HK-2 (cell line): ENCODE data around the gene SYNGAP1.
"Not testable (repeated sequence)": the region's sequence is repeated elsewhere in the genome, so short reads cannot be mapped to it uniquely, and the experiment has no call there.

Source experiments
- DNase-seq: peaks from one replicate; pipeline ENCODE4 v3.0.0-alpha.2; 2018; ENCODE audit not compliant: unreplicated experiment

Gene SYNGAP1

DNA sequence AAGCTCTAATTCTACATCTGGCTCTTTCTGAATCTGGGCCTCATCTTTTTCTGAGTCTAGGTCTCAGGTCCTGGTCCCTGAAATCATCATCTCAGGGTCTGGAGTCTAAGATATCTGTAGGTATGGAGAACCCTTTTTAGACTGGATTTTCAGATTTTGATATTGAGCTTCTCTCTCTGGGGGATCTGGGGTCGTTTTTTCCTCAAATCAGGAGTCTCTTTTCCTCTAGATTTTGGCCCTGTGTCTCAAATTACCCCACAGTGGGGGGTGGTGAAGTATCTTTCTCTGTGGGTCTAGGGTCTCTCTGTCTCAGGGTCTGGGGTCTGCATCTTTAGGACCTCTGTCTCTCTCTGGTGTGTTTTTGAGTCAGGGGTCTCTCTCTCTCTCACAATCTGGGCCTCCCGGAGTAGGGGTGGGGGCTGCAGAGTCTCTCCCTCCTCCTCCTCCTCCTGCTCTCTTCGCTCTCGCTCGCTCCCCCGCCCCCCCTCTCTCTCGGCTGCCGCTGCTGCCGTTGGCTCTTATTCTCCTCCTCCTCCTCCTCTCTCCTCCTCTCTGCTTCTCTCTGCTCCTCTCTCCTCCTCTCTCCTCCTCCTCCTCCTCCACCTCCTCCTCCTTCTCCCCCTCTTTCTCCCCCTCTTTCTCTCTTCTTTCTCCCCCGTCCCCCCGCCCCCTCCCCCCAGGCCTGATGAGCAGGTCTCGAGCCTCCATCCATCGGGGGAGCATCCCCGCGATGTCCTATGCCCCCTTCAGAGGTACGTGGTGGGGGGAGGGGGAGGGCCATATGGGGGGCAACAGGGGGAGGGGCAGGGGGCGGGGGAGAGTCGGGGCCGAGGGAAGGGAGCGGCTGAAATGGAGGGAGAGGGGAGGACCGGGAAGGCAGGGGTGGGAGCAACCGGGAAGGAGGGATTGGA lies at the start of gene SYNGAP1:
Gene SYNGAP1, plus strand, starts transcription at position 486 of the 911 bp plus-strand sequence. Its CDS starts 200 bp downstream, at position 686.
- DNase-seq, result no peak

DNA sequence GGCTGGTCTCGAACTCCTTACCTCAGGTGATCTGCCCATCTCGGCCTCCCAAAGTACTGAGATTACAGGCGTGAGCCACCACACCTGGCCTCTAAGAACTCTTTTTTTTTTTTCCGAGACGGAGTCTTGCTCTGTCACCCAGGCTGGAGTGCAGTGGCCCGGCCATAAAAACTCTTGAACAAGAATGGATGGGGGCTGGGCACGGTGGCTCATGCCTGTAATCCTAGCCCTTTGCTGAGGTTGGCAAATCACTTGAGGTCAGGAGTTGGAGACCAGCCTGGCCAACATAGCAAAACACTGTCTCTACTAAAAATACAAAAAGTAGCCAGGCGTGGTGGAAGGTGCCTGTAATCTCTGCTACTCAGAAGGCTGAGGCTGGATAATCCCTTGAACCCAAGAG lies 48.0 kb upstream of the SYNGAP1 start:
- DNase-seq, result not testable (repeated sequence)

DNA sequence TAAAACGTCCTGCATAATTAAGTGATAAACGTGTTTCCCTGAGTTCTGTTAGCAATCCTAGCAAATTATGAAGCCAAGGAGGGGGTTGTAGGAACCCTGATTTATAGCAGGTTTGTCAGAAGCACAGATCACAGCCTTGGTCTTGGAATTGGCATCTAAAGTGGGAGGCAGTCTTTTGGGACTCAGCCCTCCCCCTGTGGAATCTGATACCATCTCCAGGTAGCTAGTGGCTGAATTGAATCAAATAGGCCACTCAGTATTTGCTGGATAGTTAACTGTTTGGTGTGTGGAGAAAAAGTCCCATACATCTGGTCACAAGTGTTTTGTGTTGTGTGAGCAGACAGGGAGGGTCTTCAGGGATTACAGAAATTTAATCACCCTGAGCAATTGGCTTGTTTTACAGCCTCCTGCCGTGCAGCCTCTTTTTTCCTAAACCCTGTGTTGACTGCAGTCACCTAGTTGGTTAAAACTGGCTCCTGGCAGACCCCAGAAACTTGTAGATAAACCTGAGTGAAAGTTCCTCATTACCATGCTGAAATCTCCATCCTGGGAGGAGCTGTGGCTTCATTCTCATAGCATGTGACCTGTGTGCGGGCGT lies 47.2 kb upstream of the SYNGAP1 start:
- DNase-seq, result no peak

DNA sequence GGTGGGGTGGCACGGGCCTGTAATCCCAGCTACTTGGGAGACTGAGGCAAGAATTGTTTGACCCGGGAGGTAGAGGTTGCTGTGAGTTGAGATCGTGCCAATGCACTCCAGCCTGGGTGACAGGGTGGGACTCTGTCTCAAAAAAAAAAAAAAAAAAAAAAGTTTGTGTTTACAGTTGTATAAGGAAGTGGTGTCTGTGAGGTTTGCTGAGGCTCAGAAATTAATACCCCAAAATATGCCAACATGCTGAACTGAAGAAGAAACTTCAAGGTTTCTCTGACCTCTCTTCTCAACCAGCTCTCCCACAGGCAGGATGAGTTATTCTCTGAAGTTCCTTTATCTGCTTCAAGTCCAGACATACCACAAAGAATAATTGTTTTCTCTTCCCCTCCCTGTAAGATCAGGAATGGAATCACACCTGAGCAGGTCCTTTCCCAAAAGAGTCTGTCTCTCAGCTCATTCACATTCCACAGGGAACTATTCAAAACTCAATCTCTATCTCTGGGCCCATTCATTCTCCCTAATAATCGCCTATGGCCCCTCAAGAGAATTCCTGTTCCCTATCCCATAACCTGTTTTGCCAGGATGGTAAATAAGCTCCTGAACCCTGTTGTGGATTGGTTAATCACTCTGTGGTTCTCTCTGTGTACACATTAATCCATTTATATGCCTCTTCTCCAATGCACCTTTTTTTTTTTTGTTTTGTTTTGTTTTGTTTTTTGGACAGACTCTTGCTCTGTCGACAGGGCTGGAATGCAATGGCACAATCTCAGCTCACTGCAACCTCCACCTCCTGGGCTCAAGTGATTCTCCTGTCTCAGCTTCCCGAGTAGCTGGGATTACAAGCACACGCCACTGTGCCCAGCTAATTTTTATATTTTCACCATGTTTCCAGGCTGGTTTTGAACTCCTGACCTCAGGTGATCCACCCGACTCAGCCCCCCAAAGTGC lies 45.6 kb upstream of the SYNGAP1 start:
- no peak for DNase-seq

DNA sequence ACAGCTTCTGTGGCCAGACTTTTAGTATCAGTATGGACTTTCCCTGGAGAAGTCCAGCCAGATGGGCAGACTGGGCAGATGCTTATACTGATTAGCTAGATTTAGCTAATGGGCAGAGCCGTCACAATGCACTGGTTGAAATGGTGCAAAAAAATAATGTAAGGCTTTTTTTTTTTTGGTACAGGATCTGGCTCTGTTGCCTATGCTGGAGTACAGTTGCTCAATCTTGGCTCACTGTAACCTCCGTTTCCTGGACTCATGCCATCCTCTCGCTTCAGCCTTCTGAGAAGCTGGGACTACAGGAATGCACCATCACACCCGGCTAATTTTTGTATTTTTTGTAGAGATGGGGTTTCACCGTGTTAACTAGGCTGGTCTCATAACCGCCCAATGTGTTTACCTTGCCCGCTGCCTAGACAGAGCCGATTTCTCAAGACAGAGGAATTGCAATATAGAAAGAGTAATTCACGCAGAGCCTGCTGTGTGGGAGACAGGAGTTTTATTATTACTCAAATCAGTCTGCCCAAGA lies 44.7 kb upstream of the SYNGAP1 start:
- DNase-seq, result peak; percentile 45

DNA sequence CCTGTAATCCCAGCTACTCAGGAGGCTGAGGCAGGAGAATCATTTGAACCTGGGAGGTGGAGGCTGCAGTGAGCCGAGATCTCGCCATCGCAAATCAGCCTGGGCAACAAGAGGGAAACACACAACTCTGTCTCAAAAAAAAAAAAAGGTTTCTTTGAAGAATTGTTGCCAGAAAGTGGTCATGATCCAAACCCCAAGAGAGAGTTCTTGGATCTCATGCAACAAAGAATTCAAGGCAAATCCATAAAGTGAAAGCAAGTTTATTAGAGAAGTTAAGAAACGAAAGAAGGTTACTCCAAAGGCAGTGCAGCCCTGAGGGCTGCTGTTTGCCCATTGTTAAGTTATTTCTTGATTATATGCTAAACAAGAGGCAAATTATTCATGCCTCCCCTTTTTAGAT lies 42.7 kb upstream of the SYNGAP1 start:
- DNase-seq, result no peak

DNA sequence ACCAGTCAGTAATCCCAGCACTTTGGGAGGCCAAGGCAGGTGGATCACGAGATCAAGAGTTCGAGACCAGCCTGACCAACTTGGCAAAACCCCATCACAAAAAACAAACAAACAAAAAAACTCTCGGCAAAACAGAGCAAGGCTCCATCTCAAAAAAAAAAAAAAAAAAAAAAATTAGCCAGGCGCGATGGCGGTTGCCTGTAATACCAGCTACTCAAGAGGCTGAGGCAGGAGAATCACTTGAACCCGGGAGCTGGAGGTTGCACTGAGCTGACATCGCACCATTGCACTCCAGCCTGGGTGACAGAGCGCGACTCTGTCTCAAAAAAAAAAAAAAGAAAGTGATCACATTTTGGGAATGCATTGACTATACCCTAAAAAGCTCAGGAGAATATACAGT lies 40.7 kb upstream of the SYNGAP1 start:
- not testable (repeated sequence) for DNase-seq

DNA sequence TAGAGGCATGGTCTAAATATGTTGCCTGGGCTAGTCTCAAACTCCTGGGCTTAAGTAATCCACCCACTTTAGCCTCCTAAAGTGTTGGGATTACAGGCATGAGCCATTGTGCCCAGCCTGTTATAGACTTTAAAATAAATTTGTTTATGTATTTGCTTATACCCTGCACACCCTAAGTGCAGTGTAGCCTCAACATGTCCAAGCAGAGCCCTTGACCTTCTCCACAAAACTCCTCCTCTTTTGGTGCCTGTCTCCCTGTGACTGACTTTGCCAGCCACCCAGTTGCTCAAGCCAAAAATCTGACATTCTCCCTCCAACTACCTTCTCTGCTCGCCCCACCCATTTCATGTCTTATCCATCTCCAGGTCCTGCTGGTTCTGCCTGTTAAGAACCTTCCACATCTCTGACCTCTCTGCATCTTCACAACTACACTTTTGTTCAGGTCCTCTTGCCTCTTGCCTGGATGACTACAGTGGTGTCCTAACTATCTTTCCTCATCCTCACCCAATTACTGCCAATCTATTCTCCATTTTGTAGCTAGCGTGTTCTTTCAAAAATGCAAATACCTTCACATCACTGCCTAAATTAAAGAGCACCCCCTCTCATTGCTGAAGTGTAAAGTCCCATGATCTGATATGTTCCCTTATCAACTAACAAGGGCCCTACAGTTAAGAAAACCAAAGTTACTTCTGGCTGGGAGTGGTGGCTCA lies 39.4 kb upstream of the SYNGAP1 start:
- DNase-seq, result no peak

DNA sequence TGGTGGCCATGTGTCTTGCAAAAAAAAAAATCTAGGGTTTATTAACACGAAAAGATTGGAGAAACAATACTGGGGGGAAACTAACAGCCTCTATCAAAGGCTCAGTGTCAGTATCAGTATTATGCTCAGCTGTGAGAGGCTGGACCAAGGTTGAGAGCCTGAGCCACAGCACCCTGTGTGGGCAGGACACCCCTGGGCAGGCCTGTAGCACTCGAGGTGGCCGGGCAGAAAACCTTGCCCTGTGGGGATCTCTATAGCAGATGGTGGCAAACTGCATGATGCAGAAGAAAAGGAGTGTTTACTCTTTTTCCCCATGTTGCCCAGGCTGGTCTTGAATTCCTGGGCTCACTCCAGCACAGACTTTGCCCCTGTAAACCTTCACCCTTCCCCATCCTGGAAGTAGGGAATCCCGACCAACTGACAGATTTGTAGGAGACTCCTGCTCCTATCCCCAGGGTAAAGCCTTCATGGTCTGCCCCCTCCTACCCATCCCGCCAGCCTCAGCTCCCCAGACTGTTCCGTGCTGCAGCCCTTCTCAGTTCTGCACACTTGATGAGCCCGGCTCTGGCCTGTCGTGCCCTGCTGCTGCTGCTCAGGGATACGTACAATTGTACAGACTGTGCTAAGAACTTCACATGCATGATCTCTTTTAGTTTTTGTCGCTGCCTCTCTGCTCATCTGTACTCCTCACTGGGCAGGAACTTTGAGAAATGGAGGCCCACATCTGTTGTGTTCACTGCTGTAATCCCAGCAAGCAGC lies 36.3 kb upstream of the SYNGAP1 start:
- DNase-seq, result no peak

DNA sequence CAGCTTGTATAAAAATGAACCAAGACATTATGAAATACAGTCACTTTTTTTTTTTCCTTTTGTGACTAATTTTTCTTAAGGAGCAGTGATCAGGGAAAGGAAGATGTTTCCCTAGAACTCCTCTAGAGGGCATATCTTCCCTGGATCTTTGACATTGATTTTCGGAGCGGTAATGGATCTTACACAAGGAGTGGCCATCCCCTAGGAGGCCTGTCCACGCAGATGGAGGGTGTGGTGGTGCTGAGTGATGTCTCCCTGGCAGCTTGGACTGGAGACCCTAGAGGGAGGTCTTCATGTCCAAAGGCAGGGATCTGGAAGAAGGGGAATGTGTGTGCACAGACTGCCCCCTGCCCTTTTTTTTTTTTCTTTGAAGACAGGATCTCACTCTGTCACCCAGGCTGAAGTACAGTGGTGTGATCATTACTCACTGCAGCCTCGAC lies 35.3 kb upstream of the SYNGAP1 start:
- no peak for DNase-seq

DNA sequence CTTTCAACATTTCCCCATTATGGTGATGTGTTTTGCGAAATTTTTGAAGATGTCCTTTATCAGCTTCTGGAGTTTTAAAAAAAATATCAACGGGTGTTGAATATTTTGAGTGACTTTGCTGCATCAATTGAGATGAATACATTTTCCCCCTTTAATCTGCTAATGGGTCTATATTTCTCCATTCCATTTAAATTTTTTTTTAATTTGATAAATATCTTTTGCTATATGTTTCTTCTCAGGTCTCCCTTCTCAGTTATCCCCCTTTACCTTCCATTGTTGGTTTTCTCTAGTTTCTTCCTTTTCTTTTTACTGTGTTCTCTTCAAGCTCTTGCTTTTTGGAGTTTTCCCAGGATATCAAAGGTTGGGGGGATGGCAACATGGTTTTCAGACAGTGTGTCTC lies 29.7 kb upstream of the SYNGAP1 start:
- no peak for DNase-seq

DNA sequence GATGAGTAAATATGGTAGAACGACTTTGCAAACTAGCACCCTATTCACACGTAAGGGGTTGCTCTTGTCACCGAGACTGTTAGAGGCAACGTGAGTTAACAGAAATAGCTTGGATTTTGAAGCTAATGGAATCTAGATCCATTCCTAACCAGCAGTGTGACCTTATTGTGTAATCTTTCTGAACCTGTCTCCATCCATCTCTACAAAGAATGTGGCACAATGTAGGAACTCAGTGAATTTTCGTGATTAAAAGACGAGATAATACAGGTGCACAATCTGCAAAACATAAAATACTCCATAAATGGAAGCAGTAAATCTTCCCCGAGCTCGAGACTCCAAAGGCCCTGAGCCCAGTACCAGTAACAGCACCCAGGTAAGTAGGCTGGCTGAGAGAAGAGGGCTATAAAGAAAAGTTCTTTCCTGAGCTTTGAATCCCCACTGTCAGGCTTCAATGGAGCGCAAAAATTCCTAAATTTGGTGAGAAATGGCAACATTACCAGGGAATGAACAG lies 29.0 kb upstream of the SYNGAP1 start:
- DNase-seq, result no peak

DNA sequence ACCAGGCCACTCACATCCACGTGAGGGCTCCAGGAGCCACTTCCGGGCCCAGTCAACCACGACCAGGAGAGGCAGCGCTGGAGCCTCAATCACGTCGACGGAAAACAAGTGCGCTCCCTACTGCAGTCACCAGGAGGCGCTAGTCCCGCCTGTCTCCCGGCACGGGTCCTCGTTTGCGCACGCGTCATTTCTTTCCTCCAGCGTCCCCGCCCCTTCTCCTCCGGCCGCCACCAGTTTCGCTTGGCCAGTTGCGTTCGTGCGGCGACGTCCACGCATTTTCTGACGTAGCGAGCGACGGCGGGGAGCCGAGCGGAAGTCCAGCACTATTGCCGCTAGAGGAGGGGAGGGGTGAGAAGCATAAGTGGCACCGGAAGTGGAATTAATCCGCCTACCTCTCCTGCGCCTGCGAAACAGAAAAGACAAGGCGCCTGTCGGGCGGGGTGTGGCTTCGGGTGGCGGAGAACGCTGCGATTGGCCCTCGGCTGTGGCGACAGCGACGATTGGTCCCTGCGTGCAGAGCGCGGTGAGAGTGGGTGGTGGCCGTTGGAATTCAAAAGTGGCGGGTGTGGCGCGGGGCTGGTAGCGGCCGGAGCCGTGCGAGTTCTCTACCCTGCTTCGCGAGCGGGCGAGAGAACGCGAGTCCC lies 28.5 kb upstream of the SYNGAP1 start, which contains the start of gene KIFC1:
Gene KIFC1, plus strand, starts transcription at position 546 of the 644 bp plus-strand sequence. CDS start 163 bp downstream, outside the sequence.
- peak; percentile 100 for DNase-seq

DNA sequence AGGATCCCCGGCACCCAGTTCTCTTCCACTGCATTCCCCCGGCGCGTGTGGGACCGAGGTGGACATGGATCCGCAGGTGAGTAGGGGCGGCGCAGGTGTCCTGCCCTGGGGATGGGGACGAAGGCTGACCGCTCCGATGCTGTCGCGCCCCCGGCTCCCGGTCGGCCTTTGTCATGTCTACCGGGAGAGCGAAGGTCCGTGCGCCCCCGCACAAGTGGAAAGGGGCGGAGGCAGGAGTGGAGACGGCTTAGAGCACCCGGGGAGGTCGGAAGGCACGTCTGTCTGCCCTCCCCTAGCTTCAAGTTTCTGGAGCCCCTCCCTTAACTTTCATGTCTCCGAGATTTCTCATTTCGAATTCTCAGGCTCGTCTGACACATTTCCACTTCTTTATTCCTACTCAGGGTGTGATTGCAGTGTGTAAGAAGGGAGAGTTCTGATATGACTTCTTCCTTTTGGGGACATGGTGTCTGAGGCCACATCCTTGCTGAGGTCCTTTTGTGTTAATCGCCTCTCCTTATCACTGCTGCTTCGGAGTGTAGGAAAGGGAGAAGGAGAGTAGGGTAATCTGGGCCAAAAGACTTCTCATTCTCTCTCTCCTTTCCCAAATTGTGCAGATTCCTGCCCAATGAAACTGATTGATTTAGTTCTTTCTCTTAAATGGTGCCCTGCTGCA lies 27.8 kb upstream of the SYNGAP1 start:
- no peak for DNase-seq

DNA sequence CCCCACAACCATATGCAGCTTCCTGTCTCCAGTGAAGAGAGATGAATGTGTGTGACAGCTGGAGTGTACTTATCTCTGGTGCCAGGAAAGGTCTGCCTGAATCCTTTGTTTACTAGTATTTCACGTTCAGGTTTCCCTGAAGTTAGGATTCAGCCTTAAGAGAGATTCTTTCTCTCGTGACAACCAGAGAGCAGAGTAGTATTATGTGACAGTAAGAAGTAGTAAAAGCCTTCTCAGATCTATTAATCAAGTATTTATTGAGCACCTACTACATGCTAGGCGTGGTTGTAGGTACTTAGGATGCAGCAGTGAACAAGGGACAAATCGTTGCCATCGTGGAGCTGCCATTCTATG lies 27.3 kb upstream of the SYNGAP1 start:
- no peak for DNase-seq

DNA sequence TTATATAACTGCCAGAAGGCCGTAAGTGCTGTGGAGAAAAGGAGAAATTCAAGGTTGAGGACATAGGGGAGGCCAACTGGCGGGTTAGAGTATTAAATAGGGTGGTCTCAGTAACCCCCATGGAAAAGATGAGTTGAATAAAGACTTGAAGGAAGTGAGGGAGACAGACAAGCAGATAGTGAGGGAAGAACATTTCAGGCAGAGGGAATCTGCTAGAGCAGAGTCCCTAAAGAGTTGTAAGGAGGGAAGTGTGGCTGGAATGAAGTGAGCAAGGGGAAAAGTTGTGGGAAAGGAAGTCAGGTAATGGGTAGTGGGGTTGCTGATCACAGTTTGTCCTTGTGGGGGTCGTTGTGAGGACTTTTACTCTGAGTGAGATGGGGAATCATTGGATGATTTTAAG lies 26.9 kb upstream of the SYNGAP1 start:
- DNase-seq, result no peak

DNA sequence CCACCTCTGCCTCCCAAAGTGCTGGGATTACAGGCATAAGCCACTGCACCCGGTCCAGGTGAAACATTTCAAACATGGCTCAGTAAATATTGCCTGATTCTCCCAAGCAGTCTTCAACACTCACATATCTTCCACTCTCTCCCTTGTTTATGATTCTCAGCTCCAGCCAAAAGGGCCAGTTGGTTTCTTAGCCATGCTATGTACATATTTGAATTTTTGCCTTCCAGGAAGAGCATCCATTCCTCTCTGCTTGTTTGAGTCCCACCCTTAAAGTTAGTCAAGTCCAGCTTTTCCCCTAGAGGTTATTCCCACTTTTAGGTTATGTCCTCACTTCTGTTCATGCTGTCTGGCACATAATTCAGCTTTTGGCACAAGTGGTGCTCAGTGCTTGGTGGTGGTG lies 22.3 kb upstream of the SYNGAP1 start:
- no peak for DNase-seq

DNA sequence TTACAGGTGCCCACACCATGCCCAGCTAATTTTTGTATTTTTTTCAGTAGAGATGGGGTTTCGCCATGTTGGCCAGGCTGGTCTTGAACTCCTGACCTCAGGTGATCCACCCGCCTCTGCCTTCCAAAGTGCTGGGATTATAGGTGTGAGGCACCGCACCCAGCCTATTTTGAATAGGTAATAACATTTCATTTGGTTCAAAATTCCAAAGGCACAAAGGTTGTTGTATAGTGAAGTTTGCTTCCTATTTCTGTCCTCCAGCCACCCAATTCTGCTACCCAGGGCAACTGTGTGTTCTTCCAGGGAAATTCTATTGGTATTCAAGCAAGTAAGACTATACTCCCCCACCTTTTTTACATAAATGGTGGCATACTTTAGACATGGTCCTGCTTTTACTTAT lies 21.3 kb upstream of the SYNGAP1 start:
- not testable (repeated sequence) for DNase-seq

DNA sequence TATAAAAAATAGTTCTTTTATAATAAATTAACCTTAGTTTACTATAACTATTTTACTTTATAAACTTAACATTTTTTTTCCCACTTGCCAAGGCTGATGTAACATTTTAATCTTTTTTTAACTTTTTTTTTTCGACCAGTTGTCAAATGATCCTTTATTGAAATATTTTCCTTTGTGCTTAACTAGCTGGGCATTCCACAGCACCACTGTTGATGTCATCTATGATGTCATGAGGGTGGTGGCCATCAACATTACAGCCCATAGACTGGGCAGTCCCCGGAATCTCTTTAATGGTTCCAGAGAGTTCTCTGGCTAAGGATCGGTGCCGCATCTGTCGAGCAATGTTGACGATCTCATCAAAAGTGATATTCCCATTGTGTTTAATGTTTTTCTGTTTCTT lies 20.0 kb upstream of the SYNGAP1 start:
- not testable (repeated sequence) for DNase-seq
